ENCODE data around the gene MGAT4A. TPM values are rescaled to one million over a fixed set of nuclear protein-coding genes. Genes with fewer than 3 reads are reported as not detected.

Gene MGAT4A
- total RNA-seq, 3 donors from 2014 or later, result 24.8 to 33.1 (median 32.4) TPM

- H3K36me3 Mint-ChIP-seq (ENCODE audit: insufficient read depth), result no peaks in the 10 kb centered on the region
- no peaks in the 10 kb centered on the region for H3K27me3 Mint-ChIP-seq (ENCODE audit: low read depth)
- H3K4me3 Mint-ChIP-seq, result no peak overlapping the region
- no peaks in the 10 kb centered on the region for H3K9me3 Mint-ChIP-seq
- DNase-seq (no peak), ATAC-seq (no peak)
- peaks cover 44% of the 10 kb centered on the region for H3K4me1 Mint-ChIP-seq (ENCODE audit: low read depth)
Measured at GRCh38 chr2:98748292-98749065, 17.5 kb upstream of the MGAT4A start.

- Mint-ChIP-seq H3K27me3 (ENCODE audit: low read depth) (no peaks in the 10 kb centered on the region), H3K4me3 (no peak overlapping the region), H3K9me3 (no peaks in the 10 kb centered on the region), H3K4me1 (ENCODE audit: low read depth) (peaks cover 49% of the 10 kb centered on the region), H3K36me3 (ENCODE audit: insufficient read depth) (no peaks in the 10 kb centered on the region)
- no peak for ATAC-seq
- DNase-seq, result no peak
Measured at GRCh38 chr2:98747888-98748287, 17.0 kb upstream of the MGAT4A start.

- Mint-ChIP-seq H3K9me3 (no peaks in the 10 kb centered on the region), H3K4me1 (ENCODE audit: low read depth) (peaks cover 59% of the 10 kb centered on the region), H3K4me3 (no peak overlapping the region), H3K27me3 (ENCODE audit: low read depth) (no peaks in the 10 kb centered on the region), H3K36me3 (ENCODE audit: insufficient read depth) (no peaks in the 10 kb centered on the region)
- ATAC-seq, result peak in 1 of 2 donors; percentile 58
- no peak for DNase-seq
Measured at GRCh38 chr2:98746426-98746825, 15.5 kb upstream of the MGAT4A start.

DNA sequence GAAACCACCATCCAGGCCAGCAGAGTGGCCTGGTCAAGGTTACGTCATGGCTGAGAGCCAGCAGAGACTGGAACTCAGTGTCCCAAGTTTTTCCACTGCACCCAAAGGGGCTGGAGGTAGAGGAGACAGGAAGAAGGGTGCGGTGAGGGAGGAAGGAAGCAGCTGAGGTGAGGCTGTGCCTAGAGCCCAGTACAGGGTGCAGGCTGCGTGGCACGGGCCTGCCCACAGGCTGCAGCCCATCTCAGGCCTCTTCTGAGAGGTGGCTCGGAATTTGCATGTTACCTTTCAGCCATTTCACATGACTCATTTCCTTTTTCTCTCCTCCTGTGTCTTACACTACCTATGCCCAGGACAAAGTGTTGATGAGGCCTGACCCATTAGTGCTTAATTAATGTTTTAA lies 13.7 kb upstream of the MGAT4A start:
- no peaks in the 10 kb centered on the region for H3K27me3 Mint-ChIP-seq (ENCODE audit: low read depth)
- ATAC-seq (peak in 1 of 2 donors; percentile 34), DNase-seq (no peak)
- H3K36me3 Mint-ChIP-seq (ENCODE audit: insufficient read depth), result no peaks in the 10 kb centered on the region
- H3K4me3 Mint-ChIP-seq, result no peak overlapping the region
- H3K4me1 Mint-ChIP-seq (ENCODE audit: low read depth), result peaks cover 63% of the 10 kb centered on the region
- H3K9me3 Mint-ChIP-seq, result no peaks in the 10 kb centered on the region

DNA sequence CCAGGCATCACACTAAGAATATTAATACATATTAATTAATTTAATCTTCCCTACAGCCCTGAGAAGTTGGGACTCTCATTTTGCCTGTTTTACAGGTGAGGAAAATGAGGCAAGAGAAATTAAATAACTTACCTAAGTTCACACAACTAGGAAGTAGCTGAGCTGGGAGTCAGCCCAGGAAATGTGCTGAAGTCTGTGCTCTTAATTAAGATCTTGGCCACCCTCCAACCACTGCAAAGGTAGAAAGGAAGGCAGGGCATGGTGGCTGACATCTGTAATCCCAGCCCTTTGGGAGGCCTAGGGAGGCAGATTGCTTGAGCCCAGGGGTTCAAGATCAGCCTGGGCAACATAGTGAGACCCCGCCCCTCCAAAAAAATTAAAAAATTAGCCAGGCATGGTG lies 12.9 kb upstream of the MGAT4A start:
- no peaks in the 10 kb centered on the region for H3K36me3 Mint-ChIP-seq (ENCODE audit: insufficient read depth)
- no peaks in the 10 kb centered on the region for H3K9me3 Mint-ChIP-seq
- H3K27me3 Mint-ChIP-seq (ENCODE audit: low read depth), result no peaks in the 10 kb centered on the region
- ATAC-seq, result no peak
- H3K4me1 Mint-ChIP-seq (ENCODE audit: low read depth), result peaks cover 58% of the 10 kb centered on the region
- no peak for DNase-seq
- H3K4me3 Mint-ChIP-seq, result no peak overlapping the region

- no peaks in the 10 kb centered on the region for H3K9me3 Mint-ChIP-seq
- no peaks in the 10 kb centered on the region for H3K27me3 Mint-ChIP-seq (ENCODE audit: low read depth)
- DNase-seq, result no peak
- no peaks in the 10 kb centered on the region for H3K36me3 Mint-ChIP-seq (ENCODE audit: insufficient read depth)
- H3K4me3 Mint-ChIP-seq, result no peak overlapping the region
- H3K4me1 Mint-ChIP-seq (ENCODE audit: low read depth), result peaks cover 71% of the 10 kb centered on the region
- no peak for ATAC-seq
Measured at GRCh38 chr2:98739020-98739419, 8.1 kb upstream of the MGAT4A start.

DNA sequence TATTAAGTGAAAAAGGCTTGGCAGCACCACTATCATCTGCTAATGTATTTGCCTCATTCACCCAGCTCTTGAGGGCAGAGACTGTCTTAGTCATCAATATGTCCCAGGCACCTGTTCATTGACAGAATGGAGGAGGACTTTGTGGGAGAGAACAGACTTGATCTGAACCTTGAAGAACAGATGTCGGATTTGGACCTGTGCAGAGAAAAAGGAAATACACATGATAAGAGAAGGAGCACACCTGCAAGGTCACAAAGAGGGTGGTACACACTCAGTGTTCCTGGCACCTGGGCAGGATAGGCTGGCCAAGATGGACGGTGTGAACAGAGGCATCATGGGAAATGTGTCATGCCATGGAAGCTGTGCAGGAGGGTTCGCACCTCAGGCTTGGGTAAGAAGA lies 7.4 kb upstream of the MGAT4A start:
- no peak for DNase-seq
- H3K27me3 Mint-ChIP-seq (ENCODE audit: low read depth), result no peaks in the 10 kb centered on the region
- no peaks in the 10 kb centered on the region for H3K9me3 Mint-ChIP-seq
- ATAC-seq, result no peak
- H3K4me1 Mint-ChIP-seq (ENCODE audit: low read depth), result peaks cover 70% of the 10 kb centered on the region
- H3K4me3 Mint-ChIP-seq, result no peak overlapping the region
- H3K36me3 Mint-ChIP-seq (ENCODE audit: insufficient read depth), result no peaks in the 10 kb centered on the region

DNA sequence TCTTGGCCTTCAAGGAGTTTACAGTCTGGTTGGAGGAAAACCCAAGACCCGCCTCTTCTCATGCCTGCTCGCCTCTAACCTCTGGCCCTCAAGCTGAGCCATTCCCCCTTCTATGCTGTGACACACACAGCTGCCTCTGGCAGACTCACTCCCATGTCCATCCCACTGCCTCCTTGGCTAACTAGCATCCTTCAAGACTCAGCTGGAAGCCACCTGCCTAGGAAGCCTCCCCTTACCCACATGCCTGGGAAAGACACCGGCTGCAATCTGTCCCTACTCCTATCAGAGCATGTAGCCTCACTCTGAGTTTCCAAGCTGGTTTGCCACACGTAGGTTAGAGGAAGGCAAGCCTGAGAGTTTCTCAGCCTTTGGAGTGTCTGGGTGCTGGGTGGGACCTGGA lies 6.9 kb upstream of the MGAT4A start:
- ATAC-seq (no peak), DNase-seq (no peak)
- peaks cover under 1% of the 10 kb centered on the region for H3K36me3 Mint-ChIP-seq (ENCODE audit: insufficient read depth)
- H3K9me3 Mint-ChIP-seq, result no peaks in the 10 kb centered on the region
- no peaks in the 10 kb centered on the region for H3K27me3 Mint-ChIP-seq (ENCODE audit: low read depth)
- no peak overlapping the region for H3K4me3 Mint-ChIP-seq
- H3K4me1 Mint-ChIP-seq (ENCODE audit: low read depth), result peaks cover 71% of the 10 kb centered on the region

GRCh38 chr2:98736464-98736889 lies 5.5 kb upstream of the MGAT4A start:
- DNase-seq (no peak), ATAC-seq (peak; percentile 86 to 87)
- H3K27me3 Mint-ChIP-seq (ENCODE audit: low read depth), result no peaks in the 10 kb centered on the region
- no peaks in the 10 kb centered on the region for H3K9me3 Mint-ChIP-seq
- peak overlapping the region; percentile 37 for H3K4me3 Mint-ChIP-seq
- peaks cover 1% of the 10 kb centered on the region for H3K36me3 Mint-ChIP-seq (ENCODE audit: insufficient read depth)
- H3K4me1 Mint-ChIP-seq (ENCODE audit: low read depth), result peaks cover 73% of the 10 kb centered on the region

- H3K36me3 Mint-ChIP-seq (ENCODE audit: insufficient read depth), result peaks cover 1% of the 10 kb centered on the region
- no peak for DNase-seq
- ATAC-seq, result no peak
- H3K9me3 Mint-ChIP-seq, result no peaks in the 10 kb centered on the region
- no peaks in the 10 kb centered on the region for H3K27me3 Mint-ChIP-seq (ENCODE audit: low read depth)
- peaks cover 65% of the 10 kb centered on the region for H3K4me1 Mint-ChIP-seq (ENCODE audit: low read depth)
- peak overlapping the region; percentile 78 for H3K4me3 Mint-ChIP-seq
Measured at GRCh38 chr2:98734823-98735260, 3.9 kb upstream of the MGAT4A start.

- DNase-seq, result no peak
- no peaks in the 10 kb centered on the region for H3K9me3 Mint-ChIP-seq
- peak overlapping the region; percentile 78 for H3K4me3 Mint-ChIP-seq
Measured at GRCh38 chr2:98734162-98734561, 3.2 kb upstream of the MGAT4A start.

GRCh38 chr2:98732430-98733051 lies 1.6 kb upstream of the MGAT4A start:
- no peak for ATAC-seq
- Mint-ChIP-seq H3K4me1 (ENCODE audit: low read depth) (peaks cover 70% of the 10 kb centered on the region), H3K9me3 (no peaks in the 10 kb centered on the region), H3K27me3 (ENCODE audit: low read depth) (no peaks in the 10 kb centered on the region), H3K4me3 (peak overlapping the region; percentile 90), H3K36me3 (ENCODE audit: insufficient read depth) (peaks cover 1% of the 10 kb centered on the region)
- no peak for DNase-seq

More at GRCh38 chr2:98734162-98734561, 3.2 kb upstream of the MGAT4A start:
- Mint-ChIP-seq H3K36me3 (ENCODE audit: insufficient read depth) (peaks cover 1% of the 10 kb centered on the region), H3K4me1 (ENCODE audit: low read depth) (peaks cover 69% of the 10 kb centered on the region), H3K27me3 (ENCODE audit: low read depth) (no peaks in the 10 kb centered on the region)
- ATAC-seq, result no peak

DNA sequence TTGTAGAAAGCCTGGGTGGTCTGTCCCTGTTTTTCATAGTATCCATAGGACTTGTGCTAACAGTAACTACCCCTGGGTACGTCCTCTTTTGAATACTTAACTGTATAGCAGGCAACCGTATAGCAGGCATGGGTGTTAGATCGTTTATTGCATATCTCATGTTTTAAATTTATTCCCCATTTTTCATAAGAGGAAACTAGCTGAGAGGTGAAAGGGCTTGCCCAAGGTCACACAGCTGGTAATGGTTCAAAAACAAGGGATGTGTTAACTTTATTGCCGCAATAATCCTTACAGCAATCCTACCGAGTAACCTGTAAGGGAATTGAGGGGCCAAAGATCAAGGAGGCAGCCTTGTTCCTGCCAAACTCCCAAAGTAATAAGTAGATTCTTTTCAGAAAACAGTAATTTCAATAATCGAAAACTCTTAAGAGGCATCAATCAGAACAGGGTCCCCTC lies 990 bp upstream of the MGAT4A start:
- no peak for ATAC-seq
- Mint-ChIP-seq H3K4me3 (peak overlapping the region; percentile 90), H3K4me1 (ENCODE audit: low read depth) (peaks cover 70% of the 10 kb centered on the region), H3K36me3 (ENCODE audit: insufficient read depth) (peaks cover 1% of the 10 kb centered on the region), H3K27me3 (ENCODE audit: low read depth) (no peaks in the 10 kb centered on the region), H3K9me3 (no peaks in the 10 kb centered on the region)
- no peak for DNase-seq

DNA sequence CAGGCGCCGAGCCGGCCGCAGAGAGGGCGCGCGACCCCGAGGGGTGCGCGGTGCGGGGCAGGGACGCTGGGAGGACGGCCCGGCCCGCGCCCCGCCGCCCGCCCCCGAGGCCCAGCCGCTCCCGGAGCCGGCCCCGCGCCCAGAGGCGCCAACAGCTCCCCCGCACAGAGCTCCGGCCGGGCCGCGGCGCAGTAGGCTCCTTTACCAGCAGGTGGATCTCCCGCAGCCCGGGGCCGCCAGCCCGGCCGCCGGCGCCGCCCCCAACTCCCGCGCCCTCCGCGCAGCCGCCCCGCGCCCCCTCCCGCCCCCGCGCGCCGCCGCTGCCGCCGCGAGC lies 258 bp downstream of the MGAT4A start:
- H3K9me3 Mint-ChIP-seq, result no peaks in the 10 kb centered on the region
- H3K4me1 Mint-ChIP-seq (ENCODE audit: low read depth), result peaks cover 72% of the 10 kb centered on the region
- no peak for DNase-seq
- H3K27me3 Mint-ChIP-seq (ENCODE audit: low read depth), result no peaks in the 10 kb centered on the region
- ATAC-seq, result peak; percentile 58 to 65
- H3K4me3 Mint-ChIP-seq, result peak overlapping the region; percentile 84
- peaks cover 1% of the 10 kb centered on the region for H3K36me3 Mint-ChIP-seq (ENCODE audit: insufficient read depth)

All from activated T-cell treated with anti-CD3 and anti-CD28 coated beads, Interleukin-2, amount 50 U/mL, for 4 hours (primary cell).